ENCODE results near the gene CINP. TPM values are rescaled to one million over a fixed set of nuclear protein-coding genes. Genes with fewer than 3 reads are reported as not detected.

CINP gene
- total and polyA plus RNA-seq, 9 of the 15 experiments (the other 6 are each of a cell fraction or from before 2014, with no cell fraction given) = 36.3 to 63.2 (median 43.7) TPM

DNA sequence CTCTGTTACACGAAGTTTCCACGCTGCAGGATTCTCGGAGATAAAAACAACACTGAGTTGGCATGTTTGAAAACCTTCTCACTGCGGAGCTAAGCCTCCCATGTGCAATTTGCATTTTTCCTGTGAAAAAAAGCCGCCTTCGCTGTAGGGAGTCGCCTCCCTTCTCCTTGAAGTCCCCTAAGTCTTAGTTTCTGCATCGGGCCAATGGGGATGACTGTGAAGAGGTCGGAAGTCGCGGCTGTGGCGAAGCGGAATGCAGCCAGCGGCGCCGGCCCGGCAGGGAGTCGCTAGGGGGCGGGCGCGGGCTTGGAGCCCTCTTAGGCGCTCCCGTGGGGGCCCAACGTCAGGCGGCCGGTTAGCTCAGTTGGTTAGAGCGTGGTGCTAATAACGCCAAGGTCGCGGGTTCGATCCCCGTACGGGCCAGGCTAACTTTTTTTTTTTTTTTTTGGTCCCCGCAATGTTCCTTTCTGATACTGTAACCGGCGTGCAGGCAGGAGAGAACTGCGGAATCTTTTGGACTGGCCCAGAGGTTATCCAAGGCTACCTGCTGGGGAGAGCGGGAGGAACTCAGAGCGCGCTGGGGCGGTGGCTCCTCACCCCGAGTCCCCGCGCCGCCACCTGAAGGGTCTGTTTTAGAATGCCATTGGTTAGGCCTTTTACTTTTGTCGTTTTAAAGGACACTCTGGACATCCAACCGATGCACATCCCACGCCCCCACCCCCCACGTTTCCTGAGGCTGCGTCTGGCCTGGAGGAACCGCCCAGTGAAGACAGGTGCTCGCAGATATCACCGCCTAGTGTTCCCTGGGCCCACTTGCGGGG lies 45.7 kb downstream of the CINP start (continued):
- TF ChIP-seq MAZ (CRISPR knock-in tag; conservative IDR thresholded peaks at IDR 0.05 in 1 of 2, IDR thresholded peaks at IDR 0.05 in 1 of 2) = peak in 1 of 2 experiments; percentile 60; a peak in 2 of 4 replicates
- peak; percentile 36 for TF ChIP-seq HMGN3 (IDR thresholded peaks at IDR 0.05; ENCODE audit: borderline replicate concordance, extremely low read depth, insufficient read length, low read depth, low read length)
- TF ChIP-seq PHF8 (IDR thresholded peaks at IDR 0.05; ENCODE audit: borderline replicate concordance, low read length) = peak; percentile 33; the same call in 1 of the 2 replicates
- no peak for TF ChIP-seq ZNF224 (CRISPR knock-in tag; IDR thresholded peaks at IDR 0.05)
- no peak for TF ChIP-seq HDGF (IDR thresholded peaks at IDR 0.05)
- no peak for TF ChIP-seq ZNF696 (CRISPR knock-in tag; conservative IDR thresholded peaks at IDR 0.05)
- TF ChIP-seq BRF1 (IDR thresholded peaks at IDR 0.05; ENCODE audit: borderline replicate concordance, extremely low read depth, insufficient read length) = peak; percentile 76
- TF ChIP-seq CHD2 (IDR thresholded peaks at IDR 0.05; ENCODE audit: low read depth, low read length) = 0 out of 2 replicates have a peak, but pooled peaks have one; percentile 21
- no peak for TF ChIP-seq RBM39 (optimal IDR thresholded peaks at IDR 0.05; ENCODE audit: low read depth, low read length)
- no peak for TF ChIP-seq SIX5 (IDR thresholded peaks at IDR 0.05; ENCODE audit: borderline replicate concordance in 1 of 2, insufficient read depth in 1 of 2, low read depth in 1 of 2, low read length in 2 of 2)
- no peak for TF ChIP-seq ZBTB7A (IDR thresholded peaks at IDR 0.05; ENCODE audit: borderline replicate concordance, control insufficient read depth, low read depth, low read length)
- TF ChIP-seq POLR2G (IDR thresholded peaks at IDR 0.05; ENCODE audit: low read depth, low read length) = peak; percentile 65
- TF ChIP-seq KAT8 (IDR thresholded peaks at IDR 0.05; ENCODE audit: low read depth) = no peak
- no peak for TF ChIP-seq ZNF184 (CRISPR knock-in tag; IDR thresholded peaks at IDR 0.05)
- TF ChIP-seq, protein P1, sequence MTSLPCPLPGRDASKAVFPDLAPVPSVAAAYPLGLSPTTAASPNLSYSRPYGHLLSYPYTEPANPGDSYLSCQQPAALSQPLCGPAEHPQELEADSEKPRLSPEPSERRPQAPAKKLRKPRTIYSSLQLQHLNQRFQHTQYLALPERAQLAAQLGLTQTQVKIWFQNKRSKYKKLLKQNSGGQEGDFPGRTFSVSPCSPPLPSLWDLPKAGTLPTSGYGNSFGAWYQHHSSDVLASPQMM (CRISPR knock-in tag; IDR thresholded peaks at IDR 0.05) = no peak
- peak; percentile 80; the same call in 1 of the 2 replicates for TF ChIP-seq SP1 (CRISPR knock-in tag; IDR thresholded peaks at IDR 0.05)
- peak; percentile 28; the same call in 1 of the 2 replicates for TF ChIP-seq NCOR1 (IDR thresholded peaks at IDR 0.05)
- TF ChIP-seq POLR3G (IDR thresholded peaks at IDR 0.05; ENCODE audit: extremely low read depth, insufficient read length, insufficient replicate concordance) = no peak
- TF ChIP-seq, protein P2, sequence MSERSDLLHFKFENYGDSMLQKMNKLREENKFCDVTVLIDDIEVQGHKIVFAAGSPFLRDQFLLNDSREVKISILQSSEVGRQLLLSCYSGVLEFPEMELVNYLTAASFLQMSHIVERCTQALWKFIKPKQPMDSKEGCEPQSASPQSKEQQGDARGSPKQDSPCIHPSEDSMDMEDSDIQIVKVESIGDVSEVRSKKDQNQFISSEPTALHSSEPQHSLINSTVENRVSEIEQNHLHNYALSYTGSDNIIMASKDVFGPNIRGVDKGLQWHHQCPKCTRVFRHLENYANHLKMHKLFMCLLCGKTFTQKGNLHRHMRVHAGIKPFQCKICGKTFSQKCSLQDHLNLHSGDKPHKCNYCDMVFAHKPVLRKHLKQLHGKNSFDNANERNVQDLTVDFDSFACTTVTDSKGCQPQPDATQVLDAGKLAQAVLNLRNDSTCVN (CRISPR knock-in tag; IDR thresholded peaks at IDR 0.05) = no peak
- TF ChIP-seq, protein P3, sequence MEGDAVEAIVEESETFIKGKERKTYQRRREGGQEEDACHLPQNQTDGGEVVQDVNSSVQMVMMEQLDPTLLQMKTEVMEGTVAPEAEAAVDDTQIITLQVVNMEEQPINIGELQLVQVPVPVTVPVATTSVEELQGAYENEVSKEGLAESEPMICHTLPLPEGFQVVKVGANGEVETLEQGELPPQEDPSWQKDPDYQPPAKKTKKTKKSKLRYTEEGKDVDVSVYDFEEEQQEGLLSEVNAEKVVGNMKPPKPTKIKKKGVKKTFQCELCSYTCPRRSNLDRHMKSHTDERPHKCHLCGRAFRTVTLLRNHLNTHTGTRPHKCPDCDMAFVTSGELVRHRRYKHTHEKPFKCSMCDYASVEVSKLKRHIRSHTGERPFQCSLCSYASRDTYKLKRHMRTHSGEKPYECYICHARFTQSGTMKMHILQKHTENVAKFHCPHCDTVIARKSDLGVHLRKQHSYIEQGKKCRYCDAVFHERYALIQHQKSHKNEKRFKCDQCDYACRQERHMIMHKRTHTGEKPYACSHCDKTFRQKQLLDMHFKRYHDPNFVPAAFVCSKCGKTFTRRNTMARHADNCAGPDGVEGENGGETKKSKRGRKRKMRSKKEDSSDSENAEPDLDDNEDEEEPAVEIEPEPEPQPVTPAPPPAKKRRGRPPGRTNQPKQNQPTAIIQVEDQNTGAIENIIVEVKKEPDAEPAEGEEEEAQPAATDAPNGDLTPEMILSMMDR (IDR thresholded peaks at IDR 0.05 in 2 of 3, conservative IDR thresholded peaks at IDR 0.05 in 1 of 3; ENCODE audit: insufficient read depth in 2 of 3, low read depth in 1 of 3, low read length in 3 of 3) = peak; percentile 66 to 71 (median 68)
- TF ChIP-seq ESRRA (IDR thresholded peaks at IDR 0.05; ENCODE audit: borderline replicate concordance, low read depth) = peak; percentile 91
- TF ChIP-seq CBX2 (IDR thresholded peaks at IDR 0.05; ENCODE audit: insufficient read depth, low read length, poor library complexity, severe bottlenecking) = no peak
- TF ChIP-seq FOSL1 (tag; conservative IDR thresholded peaks at IDR 0.05) = 0 out of 2 replicates have a peak, but pooled peaks have one; percentile 19
